GM21576 (cell line): Measurements from ENCODE around the gene PRKCA.
"Not testable (repeated sequence)": the region's sequence is repeated elsewhere in the genome, so short reads cannot be mapped to it uniquely, and the experiment has no call there.

Source experiments
- ATAC-seq: cut with Tn5 transposase; IDR thresholded peaks from one replicate; pipeline ENCODE4 v1.9.1; 2021; ENCODE audit warnings: mild to moderate bottlenecking, moderate library complexity; ENCODE audit not compliant: unreplicated experiment

The PRKCA gene

DNA sequence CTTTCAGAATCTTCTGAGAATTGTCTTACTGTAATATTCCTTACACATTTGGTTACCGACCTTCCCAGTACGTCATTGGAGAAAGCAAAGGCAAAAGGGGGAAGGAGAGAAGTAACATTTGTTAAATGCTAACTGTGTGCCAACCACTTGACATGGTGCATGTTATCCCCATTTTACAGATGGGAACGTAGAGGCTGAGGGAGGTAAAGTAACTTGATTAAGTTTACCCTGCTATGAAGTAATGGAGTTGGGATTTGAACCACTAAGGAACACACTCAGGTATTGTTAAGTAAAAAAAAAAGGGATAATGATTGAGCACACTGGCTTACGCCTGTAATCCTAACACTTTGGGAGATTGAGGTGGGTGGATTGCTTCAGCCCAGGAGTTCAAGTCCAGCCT is 156.4 kb downstream of the PRKCA start:
- no peak for ATAC-seq

DNA sequence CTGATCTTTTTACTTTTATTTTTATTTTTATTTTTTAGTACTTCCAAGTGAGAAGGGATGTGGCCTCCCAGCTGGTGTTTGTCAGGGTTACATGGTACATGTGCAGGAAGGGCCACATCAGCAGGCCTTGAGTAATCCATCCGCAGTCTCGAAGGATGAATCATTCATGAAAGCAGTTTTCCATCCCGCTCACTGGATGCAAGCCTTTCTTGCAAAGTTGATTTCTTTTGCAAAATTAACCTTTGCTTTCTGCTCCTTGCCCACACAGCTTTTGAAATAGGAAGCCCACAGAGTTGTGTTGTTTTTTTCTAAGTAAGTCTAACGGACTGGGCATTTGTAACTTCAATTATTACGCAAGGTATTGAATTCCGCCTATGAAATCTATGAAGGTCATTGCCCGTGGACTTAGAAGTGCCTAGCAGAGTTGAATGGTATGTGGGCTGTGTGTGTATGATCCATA is 157.4 kb downstream of the PRKCA start:
- no peak for ATAC-seq

DNA sequence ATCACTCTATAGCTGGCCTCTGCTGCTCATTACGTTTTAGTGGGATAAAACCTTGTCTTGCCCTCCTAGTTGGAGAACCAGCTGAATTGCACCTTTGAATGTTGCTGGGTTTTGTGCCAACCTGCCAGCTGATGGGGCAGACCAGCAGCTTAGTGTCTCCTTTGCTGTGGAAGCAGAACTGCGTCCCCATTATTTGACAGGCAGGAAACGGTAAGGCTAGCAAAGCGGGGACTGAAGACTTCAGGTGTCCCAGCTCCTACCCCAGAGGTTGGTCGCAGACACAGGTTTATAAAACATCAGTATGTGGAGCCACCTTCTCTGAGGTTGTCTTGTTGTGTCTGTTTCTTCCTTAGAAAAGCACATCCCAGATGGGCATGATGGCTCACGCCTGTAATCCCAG is 158.1 kb downstream of the PRKCA start:
- ATAC-seq: no peak

DNA sequence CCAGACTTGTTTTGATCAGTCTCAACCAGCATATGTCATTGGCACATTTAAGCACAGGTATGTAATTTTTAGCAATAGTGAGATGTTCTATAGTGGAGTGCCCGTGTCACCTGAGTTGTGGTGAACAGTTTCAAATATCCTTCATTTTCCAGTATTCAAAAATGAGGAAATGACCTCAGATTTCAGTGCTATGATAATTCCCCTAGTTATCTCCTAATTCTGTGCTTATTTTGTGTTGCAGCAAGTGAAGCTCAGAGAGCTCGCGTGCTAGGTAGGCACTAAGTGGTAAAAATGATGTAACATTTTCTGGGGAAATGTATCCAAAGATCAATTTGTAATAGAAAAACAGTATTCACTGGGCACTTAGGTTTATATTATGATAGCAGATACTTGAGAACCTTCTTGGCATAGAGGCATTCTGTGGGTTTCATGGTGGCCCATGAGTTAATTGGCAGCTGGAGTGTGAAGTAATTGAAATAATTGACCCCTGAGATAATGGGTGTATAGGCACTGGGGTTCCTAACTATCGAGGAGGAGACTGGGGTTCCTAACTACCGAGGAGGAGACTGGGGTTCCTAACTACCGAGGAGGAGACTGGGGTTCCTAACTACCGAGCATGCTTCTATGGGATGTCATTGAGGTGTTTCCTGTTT is 159.1 kb downstream of the PRKCA start:
- ATAC-seq: no peak

DNA sequence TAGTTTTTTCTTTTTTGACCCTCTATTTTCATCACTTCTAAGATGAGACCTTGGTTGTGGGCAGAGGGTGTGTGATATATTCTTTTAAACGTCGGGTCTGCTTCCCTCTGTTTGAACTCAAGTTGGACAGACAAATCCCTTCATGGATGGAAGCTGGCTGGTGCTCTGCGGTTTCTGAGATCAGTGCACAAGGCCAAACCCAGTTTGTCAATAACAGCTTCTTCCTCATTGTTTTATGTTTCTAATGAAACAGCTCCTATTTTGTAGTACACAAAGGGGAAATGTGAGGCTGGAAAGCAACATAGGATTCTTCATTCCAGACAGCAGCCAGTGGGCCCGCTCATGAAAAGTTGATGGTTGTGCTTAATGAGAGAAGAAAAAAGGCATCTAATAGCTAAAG is 159.6 kb downstream of the PRKCA start:
- ATAC-seq: no peak

DNA sequence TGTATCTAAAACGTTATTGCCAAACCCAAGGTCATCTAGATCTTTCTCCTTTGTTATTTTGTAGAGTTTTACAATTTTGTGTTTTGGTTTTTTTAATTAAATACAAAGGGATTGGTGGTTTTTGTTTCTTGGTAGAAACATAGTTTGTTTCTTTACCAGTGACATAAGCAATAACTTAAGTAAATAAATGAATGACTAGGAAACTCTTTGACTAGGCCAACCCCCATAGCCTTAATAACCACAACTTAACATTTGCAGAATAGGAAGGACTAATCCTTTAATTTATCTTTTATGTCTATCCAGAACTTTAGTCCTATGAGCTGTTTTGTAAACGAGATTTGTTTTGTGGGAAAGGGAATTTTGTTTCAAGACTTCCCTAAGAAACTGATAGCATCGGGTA is 162.5 kb downstream of the PRKCA start:
- no peak for ATAC-seq

- no peak for ATAC-seq
Observed at GRCh38 chr17:66465701-66466100, 163.3 kb downstream of the PRKCA start.

DNA sequence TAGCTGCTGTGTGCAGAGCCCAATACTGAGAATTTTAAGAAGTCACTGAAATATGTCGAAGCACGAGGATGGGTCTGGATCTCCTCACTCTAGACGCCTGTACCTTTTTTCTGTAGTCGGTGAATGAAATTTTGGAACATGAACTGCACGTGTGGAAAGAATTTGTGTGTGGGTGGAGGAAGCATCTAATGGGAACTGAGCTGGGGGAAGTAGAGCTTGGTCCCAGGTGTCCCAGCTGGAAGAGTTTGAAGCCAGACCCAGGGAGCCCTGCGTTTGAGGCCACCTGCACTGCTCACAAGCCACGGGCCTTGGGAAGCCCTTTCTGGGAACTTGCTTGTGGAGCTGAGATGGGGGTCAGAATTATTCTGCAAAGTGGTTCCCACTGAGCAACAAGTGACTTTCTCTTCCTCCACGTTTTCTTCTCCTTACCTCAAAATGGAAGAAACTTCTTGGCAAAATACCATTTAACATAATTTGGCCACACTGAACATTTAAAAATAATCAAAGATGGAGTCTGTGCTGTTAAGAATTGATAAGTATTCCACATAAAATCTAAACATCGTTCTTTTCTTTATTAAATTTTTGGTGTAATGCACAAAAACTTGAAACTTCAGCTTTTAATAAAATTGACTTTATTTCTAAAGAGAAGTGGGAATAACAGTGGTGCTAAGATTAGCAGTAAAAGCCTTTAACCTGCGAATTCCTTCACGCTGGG is 163.8 kb downstream of the PRKCA start:
- ATAC-seq: no peak

- no peak for ATAC-seq
Observed at GRCh38 chr17:66466840-66467367, 164.5 kb downstream of the PRKCA start.

DNA sequence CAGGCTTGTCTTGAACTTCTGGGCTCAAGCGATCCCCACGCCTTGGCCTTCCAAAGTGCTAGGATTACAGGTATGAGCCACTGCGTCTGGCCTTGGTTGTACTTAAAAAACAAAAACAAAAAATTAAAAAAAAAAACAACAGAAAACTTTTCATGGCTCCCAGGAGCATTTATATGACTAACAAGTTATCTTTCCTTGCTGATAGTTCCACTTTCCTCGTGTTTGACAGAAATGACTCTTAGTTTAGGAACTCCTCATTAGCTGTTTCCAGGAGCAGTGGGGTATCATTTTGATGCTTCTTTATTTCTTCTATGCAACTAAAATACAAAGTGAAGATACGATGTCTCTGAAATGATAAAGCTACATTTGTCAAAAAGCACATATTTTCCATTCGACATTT is 165.4 kb downstream of the PRKCA start:
- no peak for ATAC-seq

DNA sequence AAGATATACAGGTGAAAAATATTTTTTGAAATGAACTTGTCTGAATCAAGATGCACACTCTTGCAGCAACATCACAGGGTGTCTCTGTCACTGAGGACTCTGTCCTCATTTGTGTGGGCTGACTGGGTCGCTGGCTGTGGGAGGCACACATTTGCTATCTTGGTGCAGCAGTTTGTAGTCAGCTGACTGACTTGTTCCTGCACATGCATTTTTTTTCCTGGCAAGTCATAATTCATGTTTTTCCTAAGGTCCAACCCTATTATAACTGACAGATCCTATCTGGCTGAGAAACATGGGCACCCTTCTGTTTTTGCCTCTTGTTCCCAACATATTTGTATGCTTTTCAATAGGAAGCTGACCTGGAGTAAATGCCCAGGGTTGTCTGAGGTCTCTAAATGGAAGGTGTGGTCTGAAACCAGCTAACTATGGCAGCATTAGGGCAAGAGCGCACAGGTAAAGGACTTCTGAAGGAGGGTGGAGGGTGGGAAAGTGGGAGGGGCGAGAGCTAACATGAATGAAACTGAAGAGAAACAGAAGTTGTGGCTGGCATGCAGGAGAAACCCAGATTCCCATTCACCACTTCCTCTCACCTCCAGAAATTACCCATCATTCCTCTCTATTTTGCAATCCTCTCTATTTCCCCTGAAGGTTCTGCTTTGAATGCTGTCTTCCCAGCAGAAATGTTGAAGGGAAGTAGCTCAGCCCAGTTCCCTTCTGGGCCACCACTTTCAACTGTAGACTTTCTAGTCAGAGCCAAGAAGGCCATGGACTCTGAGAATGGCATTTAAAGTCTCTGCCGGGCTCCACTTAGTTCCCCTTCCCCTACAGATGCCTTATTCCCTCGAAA is 166.1 kb downstream of the PRKCA start:
- no peak for ATAC-seq

DNA sequence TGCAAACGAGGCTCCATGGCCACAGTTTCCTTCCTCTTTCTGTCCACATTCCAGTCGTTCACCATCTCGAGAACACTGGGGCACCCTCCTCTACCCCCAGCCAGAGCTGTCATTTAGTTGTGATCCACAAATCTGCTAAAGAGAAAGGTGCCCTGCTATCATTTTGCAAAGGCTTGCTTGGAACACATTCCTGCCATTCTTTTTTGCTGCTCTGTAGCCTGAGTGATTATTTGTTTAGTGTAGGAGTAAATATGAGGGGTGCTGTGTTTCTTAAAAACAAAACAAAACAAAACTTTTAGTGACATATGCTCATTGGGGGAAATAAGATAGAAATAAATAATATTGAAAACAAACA is 166.7 kb downstream of the PRKCA start:
- ATAC-seq: no peak

DNA sequence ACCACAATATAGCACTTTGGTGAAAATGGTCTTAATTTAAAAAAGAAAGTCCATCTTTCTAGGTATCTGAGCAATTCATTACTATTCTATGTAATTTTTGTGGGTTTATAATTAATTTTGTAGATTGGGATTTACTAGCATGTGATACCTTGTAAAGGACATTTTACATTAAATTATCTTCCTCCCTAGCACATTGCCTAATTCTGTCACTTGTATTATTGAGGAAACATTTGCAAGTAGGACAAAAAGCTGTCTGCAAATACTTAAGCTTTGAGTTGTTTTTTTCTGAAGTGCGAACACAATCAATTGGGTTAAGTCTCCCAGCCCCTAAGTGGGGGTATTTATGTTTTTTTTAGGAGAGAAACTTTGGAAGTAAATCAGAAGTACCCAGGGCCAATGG is 167.0 kb downstream of the PRKCA start:
- no peak for ATAC-seq

DNA sequence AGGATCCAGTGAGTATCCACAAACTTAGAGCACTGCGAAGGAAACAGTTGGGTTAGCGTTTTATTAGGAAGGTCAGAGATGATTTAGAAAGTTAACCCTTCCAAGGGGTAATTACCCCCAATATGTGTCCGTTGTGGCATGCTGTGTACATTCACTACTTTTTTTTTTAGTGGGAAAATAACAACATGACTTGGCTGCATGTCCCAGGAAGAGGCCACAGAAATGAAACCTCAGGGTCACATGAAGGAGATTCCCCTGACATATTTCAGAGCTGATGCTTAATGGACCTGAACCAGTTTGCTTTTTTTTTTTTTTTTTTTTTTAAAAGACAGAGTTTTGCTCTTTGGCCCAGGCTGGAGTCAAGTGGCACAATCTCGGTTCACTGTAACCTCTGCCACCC is 167.5 kb downstream of the PRKCA start:
- no peak for ATAC-seq

DNA sequence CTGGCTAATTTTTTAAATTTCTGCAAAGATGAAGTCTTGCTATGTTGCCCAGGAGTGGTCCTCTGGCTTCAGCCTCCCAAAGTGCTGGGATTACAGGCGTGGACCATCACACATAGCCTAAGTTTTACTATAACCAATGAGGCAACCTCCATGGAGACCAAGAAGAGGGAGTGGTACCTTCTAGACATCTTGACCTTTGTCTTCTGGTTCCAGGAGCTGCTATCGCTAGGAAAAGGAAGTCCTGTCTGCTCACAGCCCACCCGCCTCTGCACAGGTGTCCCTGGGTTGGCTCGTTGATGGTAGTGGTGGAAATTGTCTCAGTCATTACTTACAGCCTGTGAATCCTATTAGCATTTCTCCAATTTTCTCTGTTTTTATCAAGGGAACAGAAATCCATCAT is 169.7 kb downstream of the PRKCA start:
- ATAC-seq: no peak

GRCh38 chr17:66474258-66474657 is 171.8 kb downstream of the PRKCA start:
- ATAC-seq: no peak

DNA sequence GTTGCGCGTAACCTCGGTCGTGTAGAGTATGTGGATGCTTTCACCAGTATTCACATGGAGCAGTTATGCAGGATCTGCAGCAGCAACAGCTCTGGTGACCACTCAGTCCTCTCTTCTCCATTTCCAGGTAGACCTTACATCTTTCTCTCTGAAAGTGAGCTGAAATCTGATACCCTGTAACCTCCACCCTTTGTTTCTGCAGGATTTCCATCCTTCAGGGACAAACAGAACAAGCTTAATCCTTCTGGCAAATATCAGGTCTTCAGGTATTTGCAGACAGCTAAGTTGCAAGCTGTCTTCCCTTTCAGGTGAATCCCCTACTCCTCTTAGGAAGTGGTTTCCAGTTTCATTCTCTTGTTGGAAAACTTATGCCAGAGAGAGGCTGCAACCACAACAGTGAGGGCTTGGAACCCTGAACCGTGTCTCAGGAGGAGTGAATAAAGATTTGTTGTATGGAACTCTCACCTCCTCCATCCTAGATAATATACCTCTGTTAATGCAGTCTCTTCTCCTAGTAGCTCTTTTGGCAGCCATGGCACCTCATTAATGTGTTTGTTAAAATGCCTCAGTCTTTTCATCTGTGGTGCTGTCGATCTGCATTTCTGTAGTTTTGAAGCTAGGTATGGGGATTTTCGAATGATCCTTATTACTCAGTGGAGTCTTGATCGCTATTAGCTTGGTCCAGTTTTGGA is 172.5 kb downstream of the PRKCA start:
- ATAC-seq: no peak

GRCh38 chr17:66476014-66476413 is 173.6 kb downstream of the PRKCA start:
- ATAC-seq: no peak

DNA sequence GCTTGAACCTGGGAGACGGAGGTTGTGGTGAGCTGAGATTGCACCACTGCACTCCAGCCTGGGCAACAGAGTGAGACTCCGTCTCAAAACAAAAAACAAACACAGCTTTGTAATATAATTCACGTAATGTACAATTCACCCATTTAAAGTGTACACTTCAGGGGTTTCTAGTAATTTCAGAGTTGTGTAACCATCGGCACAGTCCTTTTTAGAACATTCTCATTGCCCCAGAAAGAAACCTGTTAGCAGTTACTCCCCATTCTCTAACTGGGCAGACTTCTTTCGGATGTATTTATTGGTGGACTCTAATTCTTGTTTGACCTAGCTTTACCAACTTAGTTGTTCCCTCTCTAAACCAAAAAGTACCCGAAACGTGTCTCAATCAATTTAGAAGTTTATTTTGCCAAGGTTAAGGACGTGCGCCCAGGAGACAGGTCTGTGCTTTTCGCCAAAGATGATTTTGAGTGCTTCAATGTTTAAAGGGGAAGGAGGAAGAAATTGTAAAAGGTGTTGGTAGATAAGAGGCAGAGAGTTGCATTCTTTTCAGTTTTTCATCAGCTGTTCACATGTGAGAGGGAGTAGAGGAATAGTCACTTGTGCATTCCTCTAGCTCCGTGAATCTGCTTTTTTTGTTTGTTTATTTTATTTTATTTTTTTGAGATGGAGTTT is 175.3 kb downstream of the PRKCA start:
- no peak for ATAC-seq

DNA sequence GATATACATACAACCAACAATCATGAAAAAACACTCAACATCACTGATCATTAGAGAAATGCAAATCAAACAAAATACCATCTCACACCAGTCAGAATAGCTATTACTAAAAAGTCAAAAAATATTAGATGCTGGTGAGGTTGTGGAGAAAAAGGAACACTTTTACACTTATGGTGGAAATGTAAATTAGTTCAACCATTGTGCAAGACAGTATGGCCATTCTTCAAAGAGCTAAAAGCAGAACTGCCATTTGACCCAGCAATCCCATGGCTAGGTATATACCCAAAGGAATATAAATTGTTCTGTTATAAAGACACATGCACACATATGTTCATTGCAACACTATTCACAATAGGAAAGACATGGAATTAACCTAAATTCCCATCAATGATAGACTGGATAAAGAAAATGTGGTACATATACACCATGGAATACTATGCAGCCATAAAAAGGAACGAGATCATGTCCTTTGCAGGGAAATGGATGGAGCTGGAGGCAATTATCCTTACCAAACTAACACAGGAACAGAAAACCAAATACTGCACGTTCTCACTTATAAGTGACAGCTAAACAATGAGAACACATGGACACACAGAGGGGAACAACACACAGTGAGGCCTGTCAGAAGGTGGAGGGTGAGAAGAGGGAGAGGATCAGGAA is 176.9 kb downstream of the PRKCA start:
- not testable (repeated sequence) for ATAC-seq
